DMS114 treated with DMSO at 0.1 percent for 48 hours (cell line): ENCODE results near the gene SPATA25.

Experiments
- DNase-seq: peaks from one replicate; lab custom pipeline; 2025; ENCODE audit not compliant: unreplicated experiment; lab: John Stamatoyannopoulos, UW

Gene SPATA25

DNA sequence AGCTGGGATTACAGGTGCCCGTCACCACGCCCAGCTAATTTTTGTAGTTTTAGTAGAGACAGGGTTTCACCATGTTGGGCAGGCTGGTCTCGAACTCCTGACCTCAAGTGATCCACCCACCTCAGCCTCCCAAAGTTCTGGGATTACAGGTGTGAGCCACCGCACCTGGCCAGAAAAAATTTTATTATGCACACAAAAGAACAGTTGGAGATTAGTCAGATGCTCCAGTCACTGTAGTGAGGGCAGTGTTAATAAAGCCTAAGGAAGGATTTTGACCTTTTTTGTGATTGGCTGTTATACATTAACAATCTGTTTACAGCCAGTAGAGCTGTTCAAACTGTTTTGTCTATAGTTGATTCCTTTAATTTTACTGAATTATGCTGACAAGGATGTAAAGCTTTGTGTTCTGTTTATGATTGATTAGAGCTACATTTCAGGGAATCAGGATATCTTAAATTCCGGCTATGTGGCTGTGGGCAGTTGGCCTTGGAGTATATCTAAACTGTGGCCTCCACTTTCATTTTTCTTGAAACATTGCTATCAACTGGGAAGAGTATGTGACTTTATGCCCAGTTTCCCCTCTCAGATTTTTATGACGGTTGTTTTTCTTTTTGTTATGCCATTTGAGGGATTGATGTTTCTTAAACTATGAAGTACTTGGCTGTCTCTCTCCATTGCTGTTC lies 20.1 kb downstream of the SPATA25 start:
- no peak for DNase-seq

DNA sequence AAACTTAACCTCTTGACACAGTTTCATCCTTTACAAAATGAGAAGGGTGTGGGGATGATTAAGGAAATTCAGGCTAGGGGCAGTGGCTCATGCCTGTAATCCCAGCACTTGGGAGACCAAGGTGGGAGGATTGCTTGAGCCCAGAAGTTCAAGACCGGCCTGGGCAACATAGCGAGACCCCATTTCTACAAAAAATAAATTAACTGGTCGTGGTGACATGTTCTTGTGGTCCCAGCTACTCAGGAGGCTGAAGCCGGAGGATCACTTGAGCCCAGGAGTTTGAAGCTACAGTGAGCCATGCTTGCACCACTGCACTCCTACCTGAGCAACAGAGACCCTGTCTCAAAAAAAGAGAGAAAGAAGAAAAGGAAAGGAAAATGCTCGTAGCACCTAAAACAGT lies 21.0 kb downstream of the SPATA25 start:
- DNase-seq: no peak

DNA sequence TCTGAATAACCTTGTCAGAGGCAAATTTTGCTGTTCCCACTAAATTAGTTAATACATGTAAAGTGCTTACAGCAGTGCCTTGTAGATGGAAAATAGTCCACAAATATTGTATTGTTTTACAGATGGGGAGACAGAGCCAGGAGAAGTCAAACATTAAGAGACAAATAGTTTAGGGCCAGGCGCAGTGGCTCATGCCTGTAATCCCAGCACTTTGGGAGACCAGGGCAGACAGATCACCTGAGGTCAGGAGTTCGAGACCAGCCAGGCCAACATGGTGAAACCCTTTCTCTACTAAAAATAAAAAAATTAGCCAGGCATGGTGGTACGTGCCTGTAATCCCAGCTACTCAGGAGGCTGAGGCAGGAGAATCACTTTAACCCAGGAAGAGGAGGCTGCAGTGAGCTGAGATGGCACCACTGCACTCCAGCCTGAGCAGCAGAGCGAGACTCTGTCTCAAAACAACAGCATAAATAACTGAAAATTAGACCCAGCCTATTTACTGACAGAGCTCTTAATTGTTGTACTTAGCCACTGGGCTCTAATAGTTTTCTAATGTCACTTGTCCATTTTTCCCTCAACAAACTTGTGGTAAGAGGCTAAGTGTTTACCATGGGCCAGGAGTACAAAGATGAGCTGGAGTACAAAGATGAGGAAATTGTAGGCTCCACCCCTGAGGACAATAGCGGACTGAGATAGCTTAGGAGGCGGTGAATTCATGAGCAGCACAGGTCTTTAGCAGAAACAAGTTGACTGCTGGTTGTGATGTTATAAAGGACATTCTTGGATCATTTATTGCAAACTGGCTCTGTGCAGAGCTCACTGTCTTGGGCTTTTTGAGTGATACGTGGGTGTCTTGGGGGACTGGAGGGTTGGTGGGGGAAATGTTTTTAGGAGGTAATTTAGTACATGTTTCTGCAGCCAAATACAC lies 23.6 kb downstream of the SPATA25 start:
- DNase-seq: no peak

DNA sequence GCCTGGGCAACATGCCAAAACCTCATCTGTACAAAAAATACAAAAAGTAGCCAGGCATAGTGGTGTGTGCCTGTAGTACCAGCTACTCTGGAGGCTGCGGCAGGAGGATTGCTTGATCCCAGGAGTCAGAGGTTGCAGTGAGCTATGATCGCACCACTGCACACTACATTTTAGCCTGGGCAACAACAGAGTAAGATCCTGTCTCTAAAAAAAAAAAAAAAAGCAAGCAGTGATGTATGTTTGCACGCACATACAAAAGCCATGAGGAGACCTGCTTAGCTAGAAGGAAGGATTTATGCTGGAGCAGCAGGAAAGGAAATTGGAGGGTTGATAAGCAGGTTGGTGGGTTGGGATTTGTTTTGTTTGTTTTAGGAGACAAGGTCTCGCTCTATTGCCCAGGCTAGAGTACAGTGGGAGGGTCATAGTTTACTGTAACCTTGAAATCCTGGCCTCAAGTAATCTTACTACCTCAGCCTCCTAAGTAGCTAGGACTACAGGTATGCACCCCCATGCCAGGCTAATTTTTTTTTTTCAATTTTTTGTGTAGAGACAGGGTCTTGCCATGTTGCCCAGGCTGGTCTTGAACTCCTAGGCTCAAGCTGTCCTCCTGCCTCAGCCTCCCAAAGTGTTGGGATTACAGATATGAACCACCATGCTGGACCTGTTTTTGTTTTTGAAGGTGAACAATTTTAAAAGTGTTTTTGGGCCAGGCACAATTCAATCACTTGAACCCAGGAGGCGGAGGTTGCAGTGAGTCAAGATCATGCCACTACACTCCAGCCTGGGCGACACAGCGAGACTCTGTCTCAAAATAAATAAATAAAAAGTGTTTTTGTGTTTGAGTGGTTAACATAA lies 26.0 kb downstream of the SPATA25 start:
- DNase-seq: no peak

DNA sequence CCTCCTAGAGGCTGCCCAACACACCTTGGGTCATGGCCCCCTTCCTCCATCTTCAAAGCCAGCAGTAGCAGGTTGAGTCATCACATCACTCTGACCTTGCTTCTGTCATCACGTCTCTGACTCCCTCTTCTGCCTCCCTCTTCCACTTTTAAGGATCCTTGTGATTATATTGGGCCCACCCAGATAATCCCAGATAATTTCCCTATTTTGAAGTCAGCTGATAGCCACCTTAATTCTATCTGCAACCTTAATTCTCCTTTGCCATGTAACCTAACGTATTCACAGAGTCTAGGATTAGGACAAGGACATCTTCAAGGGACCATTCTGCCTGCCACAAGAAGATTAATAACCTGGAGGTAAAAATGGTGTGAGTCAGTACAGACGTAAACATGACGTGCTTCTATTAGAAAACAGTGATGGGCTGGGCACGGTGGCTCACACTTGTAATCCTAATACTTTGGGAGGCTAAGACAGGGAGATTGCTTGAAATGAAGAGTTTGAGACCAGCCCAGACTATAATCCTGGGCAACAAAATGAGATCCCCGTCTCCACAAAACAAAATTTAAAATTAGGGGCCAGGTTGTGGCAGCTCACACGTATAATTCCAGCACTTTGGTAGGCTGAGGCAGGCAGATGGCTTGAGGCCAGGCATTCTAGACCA lies 26.7 kb downstream of the SPATA25 start:
- no peak for DNase-seq

DNA sequence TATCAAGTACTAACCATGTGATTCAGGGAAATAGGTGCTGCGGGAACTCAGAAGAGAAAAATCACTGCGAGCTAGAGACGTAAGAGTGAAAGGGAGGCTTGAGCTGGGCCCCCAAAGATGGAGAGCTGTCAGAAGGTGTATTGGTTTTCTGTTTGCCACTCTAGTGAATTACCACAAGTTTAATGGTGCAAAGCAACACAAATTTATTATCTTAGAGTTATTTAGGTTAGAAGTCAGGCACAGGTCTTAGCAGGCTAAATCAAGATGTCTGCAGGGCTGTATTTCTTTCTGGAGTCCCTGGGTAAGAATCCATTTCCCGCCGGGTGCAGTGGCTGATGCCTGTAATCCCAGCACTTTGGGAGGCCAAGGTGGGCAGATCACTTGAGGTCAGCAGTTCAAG lies 27.5 kb downstream of the SPATA25 start:
- no peak for DNase-seq

DNA sequence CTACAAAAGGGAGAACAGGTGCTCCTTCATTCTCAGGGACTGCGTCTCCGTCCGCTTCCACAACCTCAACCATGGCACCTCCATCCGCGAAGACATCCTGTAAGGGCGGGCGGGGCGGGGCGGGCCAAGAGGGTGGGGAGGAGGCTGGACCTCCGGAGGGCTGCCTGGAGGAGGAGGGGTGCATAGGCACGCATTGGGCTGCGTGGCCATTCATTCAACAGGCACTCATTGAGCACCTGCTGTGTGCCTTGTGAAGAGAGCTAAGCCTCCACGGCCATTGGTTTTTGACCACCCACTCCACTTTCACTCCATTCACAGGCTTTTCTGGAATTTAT lies 29.6 kb downstream of the SPATA25 start:
- DNase-seq: no peak

DNA sequence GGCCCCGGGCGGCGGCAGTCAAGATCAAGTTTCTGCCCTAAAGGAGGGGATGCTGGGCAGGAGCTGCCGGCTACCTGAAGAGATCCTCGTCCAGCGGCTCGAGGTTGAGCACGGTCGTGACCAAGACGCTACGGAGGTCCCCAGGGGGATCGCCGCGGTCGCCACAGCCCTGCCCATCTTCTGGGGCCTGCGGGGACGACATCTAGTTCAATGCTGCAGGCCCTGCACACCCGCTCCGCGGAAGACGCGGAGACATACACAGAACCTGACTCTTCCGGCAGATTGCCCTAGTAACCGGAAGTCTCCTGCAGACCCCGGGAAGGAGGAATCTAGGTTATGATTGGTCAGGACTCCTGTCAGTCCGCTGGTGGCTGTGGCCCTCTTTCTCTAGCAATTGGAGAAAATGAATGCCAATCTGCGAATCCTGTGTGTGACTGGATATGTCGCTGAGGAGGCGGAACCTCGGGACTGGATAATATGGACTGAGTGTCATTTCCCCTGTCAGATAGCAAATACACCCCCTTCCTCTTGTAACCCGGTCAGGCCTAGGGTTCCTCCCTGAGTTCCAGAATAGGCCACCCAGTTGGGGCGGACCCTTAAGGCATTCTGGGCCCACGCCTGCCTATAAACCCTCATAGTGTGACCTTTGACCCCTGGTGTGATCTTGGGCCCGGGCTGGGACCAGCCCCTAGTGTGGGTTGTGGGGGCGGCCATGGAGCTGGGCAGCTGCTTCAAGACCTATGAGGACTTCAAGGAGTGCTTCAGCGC lies 30.1 kb downstream of the SPATA25 start, which contains the start of the genes ACOT8 and ZSWIM3:
TSS of gene ACOT8 (minus strand) at position 279 of the 768 bp plus-strand sequence. CDS start at position 202, 77 bp downstream.
TSS of gene ZSWIM3 (plus strand) at position 501 of the 768 bp plus-strand sequence. CDS start at position 713, 212 bp downstream.
- DNase-seq: peak; percentile 98

DNA sequence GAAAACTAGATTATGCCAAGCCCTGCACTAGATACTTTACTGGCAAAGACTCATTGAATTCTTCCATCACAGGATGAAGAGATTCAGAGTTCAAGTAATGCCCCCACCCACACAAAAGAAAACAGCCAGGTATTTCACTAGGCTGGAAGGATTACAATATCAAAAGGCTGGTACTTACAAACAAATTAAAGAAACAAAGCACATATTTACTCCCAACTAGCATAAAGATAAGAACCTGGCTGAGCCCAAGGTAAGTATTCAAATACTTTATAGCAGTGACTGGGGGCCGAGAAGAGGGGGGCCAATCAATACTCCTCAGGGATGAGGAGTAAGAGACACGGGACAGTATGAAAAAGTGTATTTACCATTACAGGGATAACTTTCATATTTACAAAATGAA lies 33.9 kb downstream of the SPATA25 start:
- DNase-seq: no peak

DNA sequence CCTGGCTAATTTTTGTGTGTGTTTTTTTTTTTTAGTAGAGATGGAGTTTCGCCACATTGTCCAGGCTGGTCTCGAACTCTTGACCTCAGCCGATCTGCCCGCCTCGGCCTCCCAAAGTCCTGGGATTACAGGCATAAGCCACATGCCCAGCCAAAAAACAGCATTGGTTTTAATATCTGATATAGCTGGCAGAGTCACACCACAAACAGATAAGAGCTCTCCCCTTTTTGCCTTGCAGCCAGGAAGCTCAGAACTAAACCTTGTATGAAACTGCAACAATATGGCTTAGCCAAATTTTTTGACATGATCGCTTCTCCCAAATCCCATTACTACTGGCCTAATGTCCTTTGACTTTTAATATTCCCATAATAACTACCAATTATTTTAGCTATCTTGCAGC lies 35.1 kb downstream of the SPATA25 start:
- no peak for DNase-seq

DNA sequence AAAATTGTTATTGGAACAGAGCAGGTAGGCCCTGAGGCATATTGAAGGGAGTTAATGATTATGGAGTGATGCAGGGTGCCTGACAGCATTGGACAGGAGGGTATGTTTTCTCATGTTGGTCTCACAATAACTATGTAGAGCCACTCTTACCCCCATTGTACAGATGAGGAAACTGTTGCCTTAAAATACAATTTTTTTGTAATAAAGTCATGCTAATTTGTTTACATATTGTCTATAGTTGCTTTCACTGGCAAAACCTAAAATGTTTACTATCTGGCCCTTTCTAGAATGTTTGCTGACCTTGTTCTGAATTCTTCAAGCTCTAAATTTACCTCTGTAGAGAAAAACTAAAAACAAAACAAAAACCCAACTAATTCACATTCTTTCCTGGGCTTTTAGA lies 35.9 kb downstream of the SPATA25 start:
- no peak for DNase-seq

DNA sequence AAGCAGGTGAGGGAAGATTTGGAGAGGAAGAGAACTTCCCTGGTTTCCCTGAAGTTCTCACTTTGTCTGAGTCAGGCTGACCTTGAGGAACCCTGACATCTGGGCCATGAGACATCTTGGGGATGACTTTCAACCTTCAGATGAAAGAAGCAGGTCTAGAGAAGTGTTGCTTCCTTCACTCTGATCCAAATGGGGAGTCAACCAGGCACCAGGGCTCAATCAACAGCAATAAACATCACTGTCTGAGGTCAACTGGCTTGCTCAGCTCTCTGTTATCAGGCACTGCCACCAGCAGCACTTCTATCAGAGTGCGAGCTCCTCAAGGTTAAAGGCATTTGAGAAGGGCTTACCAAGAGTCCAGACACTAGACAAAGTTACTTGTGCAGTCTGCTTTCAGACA lies 36.5 kb downstream of the SPATA25 start:
- DNase-seq: no peak

DNA sequence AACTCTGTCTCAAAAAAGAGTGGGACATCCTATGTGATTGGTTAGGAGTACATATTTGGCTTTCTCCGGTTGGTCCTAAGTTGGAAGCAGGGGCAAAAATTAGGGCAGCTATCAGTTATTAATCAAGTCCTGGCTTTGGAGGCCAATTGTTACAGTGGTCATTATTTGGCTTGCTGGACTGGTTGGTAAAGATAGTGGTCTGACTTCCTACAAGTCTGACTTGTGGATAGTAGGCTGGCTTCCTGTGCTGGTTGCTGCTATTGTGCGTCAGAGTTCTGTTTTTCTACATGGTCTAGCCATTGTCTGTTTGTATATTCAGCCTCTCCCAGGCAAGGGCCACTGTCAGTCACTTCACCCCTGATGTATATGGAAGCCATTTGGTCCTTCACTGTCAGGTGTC lies 37.2 kb downstream of the SPATA25 start:
- DNase-seq: no peak

DNA sequence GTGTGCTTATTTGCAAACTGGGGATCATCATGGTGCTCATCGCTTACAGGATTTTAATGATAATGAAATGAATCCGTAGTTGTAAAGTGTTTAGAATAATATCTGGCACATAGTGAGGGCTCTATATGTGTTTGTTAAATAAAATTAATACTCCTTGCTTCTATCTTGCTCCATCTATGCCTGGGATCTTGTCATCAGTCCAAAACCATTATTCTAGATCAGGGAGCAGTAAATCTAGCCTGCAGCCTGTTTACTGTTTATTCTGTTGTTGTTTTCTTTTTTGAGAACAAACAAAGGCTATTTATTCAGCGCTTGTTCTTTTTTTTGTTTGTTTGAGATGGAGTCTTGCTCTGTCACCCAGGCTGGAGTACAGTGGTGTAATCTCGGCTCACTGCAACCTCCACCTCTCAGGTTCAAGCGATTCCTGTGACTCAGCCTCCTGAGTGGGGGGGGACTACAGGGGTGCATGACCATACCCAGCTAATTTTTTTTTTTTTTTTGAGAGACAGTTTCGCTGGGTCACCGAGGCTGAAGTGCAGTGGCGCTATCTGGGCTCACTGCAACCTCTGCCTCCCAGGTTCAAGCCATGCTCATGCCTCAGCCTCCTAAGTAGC lies 38.3 kb downstream of the SPATA25 start:
- DNase-seq: no peak

DNA sequence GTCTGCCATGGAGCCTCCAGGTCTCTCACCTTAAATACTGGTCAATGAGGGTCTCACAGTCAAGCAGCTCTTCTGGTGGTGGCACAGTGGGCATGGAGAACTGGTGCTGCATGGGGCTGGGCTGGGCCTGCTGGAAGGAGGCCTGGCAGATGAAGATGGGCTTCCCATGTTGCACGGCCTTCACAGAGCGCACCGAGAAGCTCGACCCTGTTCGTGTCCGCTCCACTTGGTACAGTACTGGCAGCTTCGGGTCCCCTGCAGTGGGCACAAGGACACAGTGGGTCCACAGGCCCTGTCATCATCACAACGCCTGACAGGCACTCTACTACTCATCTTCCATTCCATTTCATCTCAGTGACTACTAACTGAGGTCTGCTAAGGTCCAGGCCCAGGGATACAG lies 39.0 kb downstream of the SPATA25 start:
- no peak for DNase-seq

DNA sequence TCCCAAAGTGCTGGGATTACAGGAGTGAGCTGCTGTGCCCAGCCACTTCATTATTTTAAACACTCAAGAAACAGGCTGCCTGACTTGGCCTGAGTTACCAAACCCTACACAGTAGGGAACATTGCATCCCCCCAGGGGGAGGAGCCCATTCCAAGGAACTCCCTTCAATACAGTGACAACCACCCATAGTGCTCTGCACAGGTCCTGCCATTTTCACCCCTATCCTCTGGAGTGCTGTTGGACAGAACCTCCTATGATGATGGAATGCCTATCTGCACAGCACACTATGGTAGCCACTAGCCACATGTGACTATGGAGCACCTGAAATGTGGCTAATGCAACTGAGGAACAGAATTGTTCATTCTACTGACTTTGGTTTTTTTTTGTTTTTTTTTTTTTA lies 42.0 kb downstream of the SPATA25 start:
- no peak for DNase-seq

DNA sequence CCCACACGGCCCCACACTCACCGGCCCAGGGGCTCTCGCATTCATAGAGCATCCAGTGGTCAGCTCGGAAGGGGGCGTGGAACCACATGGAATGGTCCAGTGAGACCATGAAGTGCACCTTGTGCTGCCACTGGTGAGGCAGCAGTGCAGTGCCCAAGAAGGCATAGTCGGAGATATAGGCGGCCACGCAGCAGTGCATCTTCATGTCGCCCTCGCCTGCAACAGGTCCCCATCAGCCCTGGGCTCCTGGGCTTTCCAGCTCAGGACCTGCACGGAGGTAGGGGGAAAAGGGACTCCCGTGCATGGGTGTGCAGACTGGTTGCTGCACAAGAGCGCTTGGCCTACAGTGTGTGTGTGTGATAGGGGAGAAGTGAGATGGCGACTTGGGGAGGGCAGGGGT lies 43.9 kb downstream of the SPATA25 start:
- no peak for DNase-seq

DNA sequence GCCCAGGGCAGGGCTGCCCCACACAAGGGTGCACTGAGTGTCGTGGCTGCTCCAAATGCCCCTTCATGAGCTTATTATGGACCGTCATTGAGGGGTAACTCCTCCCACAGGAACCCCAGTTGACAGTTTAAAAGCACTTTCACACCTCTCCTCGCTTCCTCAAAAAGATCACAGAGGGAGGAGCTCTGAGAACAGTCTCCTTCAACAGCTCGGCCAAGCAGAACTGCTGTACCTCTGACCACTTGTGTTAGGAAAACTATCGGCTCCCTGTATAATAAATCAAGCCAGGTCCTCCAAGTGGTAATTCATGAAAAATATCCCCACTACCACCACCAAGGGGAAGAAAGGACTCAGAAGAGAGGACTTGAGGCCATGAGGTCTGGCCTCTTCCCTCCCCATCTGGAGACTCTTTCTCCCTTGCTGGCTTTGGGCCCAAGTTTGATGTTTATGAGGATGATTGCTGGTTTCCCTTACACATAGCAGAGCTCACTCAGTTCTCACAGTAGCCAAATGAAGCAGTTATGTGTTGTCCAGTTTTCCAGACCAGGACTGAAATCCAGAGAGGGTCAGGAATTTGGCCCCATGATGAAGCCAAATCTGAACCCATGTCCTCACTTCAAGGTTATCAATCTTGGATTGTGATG lies 45.1 kb downstream of the SPATA25 start:
- no peak for DNase-seq
